GM19043 (cell line): Measurements from ENCODE around the gene TMEFF2.
"Not testable (repeated sequence)": the region's sequence is repeated elsewhere in the genome, so short reads cannot be mapped to it uniquely, and the experiment has no call there.

Experiments
- ATAC-seq: cut with Tn5 transposase; IDR thresholded peaks from one replicate; pipeline ENCODE4 v1.9.1; 2021; ENCODE audit warnings: low read depth; ENCODE audit not compliant: unreplicated experiment

The TMEFF2 gene

GRCh38 chr2:192132604-192133003 lies 62.1 kb downstream of the TMEFF2 start:
- not testable (repeated sequence) for ATAC-seq

- not testable (repeated sequence) for ATAC-seq
Observed at GRCh38 chr2:192130312-192130711, 64.4 kb downstream of the TMEFF2 start.

- ATAC-seq, result no peak
Observed at GRCh38 chr2:192128655-192129054, 66.1 kb downstream of the TMEFF2 start.

GRCh38 chr2:192127434-192127833 lies 67.3 kb downstream of the TMEFF2 start:
- no peak for ATAC-seq

GRCh38 chr2:192126912-192127311 lies 67.8 kb downstream of the TMEFF2 start:
- no peak for ATAC-seq

GRCh38 chr2:192126426-192126825 lies 68.3 kb downstream of the TMEFF2 start:
- no peak for ATAC-seq

- ATAC-seq, result no peak
Observed at GRCh38 chr2:192124571-192124970, 70.2 kb downstream of the TMEFF2 start.

GRCh38 chr2:192123847-192124246 lies 70.9 kb downstream of the TMEFF2 start:
- ATAC-seq, result no peak

- no peak for ATAC-seq
Observed at GRCh38 chr2:192122946-192123345, 71.8 kb downstream of the TMEFF2 start.

GRCh38 chr2:192122141-192122540 lies 72.6 kb downstream of the TMEFF2 start:
- no peak for ATAC-seq

- no peak for ATAC-seq
Observed at GRCh38 chr2:192119536-192119935, 75.2 kb downstream of the TMEFF2 start.

GRCh38 chr2:192117705-192118104 lies 77.0 kb downstream of the TMEFF2 start:
- ATAC-seq, result no peak

GRCh38 chr2:192111536-192111935 lies 83.2 kb downstream of the TMEFF2 start:
- ATAC-seq, result not testable (repeated sequence)

- no peak for ATAC-seq
Observed at GRCh38 chr2:192099742-192100141, 95.0 kb downstream of the TMEFF2 start.

- ATAC-seq, result no peak
Observed at GRCh38 chr2:192098814-192099491, 95.8 kb downstream of the TMEFF2 start.

GRCh38 chr2:192091476-192091875 lies 103.3 kb downstream of the TMEFF2 start:
- ATAC-seq, result no peak

- ATAC-seq, result no peak
Observed at GRCh38 chr2:192090911-192091310, 103.8 kb downstream of the TMEFF2 start.

GRCh38 chr2:192087398-192087958 lies 107.3 kb downstream of the TMEFF2 start:
- no peak for ATAC-seq

GRCh38 chr2:192082121-192082520 lies 112.6 kb downstream of the TMEFF2 start:
- no peak for ATAC-seq

- ATAC-seq, result not testable (repeated sequence)
Observed at GRCh38 chr2:192080096-192080495, 114.6 kb downstream of the TMEFF2 start.

GRCh38 chr2:192073878-192074277 lies 120.9 kb downstream of the TMEFF2 start:
- no peak for ATAC-seq

- no peak for ATAC-seq
Observed at GRCh38 chr2:192072778-192073177, 122.0 kb downstream of the TMEFF2 start.
